ENCODE data around the gene DIS3L2.
"Not testable (repeated sequence)": the region's sequence is repeated elsewhere in the genome, so short reads cannot be mapped to it uniquely, and the experiment has no call there.

The DIS3L2 gene

DNA sequence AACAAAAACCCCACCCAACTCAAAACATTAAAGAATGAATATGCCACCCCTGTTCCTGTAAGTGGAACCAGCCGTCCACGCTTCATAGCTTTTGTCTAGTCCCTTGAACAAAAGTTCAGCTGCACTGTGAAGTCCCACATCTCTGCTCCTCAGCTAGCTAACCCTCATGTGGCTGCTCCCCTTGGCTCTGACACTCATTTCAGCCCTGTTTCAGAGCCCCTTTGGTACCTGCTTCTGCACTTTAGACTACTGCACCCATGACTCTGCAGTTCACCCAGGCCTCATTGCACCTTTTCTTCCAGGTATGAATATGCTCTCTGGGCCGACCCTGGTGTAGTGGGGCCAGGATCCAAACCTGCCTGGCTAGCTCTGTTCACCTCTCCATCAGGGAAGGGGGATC lies 155.3 kb downstream of the DIS3L2 start:
- no peak for DNase-seq (ENCODE audit: low read depth)

DNA sequence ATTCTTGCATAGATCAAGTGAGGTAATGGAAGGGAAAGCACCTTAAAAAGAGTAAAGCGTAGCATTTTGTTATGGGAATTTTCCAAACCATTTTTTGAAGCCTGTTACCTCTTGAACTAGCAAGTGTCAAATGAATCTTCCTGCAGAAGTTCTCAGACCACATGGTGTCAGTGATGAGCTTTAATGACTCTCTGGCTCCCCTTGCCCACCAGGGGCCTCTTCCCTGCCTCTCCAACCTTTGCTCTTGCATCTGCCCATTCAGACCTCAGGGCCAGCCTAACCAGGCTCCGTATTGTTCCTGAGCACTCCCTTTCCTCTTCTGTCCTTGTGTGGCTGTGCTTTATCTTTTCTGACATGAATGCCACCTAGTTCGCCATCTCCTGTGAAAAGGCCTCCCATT lies 155.9 kb downstream of the DIS3L2 start:
- DNase-seq (ENCODE audit: low read depth) = no peak

DNA sequence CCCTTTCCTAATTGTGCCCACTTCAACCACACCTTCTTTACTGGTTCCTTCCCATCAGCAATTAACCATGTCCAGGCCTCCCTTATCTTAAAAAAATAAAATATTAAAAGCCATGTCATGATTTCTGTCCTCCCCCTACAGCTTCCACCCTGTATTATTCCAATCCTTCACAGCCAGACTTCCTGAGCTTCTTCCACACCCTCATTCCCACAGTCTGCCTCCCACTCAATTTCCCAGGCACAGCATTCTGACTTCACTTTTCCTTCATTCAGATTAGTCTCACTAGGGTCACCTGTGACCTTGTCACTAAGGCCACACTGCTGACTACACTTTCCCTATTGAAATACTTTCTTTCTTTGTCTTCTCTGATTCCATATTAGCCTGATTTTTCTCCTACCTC lies 159.4 kb downstream of the DIS3L2 start:
- no peak for DNase-seq (ENCODE audit: low read depth)

DNA sequence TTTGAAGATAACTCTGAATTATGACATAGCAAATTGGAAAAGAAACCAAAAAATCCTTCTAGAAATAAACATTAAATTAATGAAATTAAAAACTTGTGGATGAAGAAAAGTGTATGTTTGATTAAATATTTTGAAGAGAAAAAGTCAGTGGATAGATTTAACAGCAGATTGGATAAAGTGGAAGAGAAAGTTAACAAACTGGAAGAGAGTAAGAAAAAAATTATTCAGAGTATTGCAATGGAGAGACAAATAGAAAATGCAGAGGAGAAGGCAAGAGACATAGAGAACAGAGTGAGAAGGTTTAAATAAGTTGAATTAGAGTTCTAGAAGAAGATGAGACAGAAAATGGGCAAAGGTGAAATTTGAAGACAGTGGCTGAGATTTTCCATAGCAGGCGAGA lies 162.8 kb downstream of the DIS3L2 start:
- no peak for DNase-seq (ENCODE audit: low read depth)

DNA sequence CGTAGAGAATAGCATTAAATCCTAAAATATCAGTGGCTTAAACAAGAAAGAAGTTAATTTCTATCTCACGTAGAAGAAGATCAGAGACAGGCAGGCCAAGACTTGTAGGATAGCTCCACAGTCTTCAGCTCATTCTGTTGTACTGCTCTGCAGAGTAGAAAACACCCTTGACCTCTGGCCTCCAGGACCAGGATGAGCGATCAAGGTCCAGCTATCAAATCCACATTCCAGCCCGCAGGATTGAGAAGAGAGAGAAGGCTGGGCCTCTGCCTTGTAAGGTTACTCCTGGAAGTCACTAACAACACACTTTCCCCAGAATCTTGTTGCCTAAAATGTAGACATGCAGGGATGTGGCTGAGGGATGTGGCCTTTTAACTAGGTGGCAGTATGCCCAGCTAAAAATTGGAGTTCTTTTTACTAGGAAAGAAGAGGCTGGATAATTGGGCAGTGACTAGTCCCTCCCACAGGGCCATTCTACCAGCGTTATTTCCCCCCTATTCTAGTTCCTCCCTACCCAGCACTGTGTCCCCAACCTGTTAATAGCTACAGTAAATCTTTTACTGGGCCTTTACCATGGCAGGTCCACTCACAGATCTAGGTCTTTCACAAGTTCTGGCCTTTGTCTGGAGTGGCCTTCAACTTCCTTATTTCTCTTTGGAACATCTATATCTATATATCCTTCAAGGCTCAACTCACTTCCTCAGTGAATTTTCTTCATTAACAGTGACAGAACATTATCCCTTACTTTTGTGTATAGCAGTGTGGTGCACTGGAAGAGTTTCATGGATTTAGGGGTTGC lies 165.0 kb downstream of the DIS3L2 start:
- DNase-seq (ENCODE audit: low read depth) = no peak

DNA sequence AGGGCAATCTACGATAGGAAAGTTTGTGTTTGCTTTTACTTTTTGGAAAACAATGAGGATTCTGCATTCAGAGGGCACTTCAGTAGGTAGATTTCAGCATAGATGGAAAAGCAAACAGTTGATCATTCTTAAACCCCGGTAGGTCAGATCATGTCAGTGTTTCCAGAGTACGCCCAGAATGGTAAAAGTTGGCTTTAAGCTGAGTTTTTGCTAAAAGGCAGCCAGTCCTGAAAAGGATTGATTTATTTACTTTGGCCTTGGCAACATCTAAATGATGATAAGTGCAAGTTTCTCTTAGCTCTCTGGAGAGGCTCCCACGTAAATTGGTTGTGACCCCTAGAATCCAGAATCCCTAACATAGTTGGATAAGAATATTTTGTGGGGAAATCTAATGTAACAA lies 168.0 kb downstream of the DIS3L2 start:
- DNase-seq (ENCODE audit: low read depth) = no peak

DNA sequence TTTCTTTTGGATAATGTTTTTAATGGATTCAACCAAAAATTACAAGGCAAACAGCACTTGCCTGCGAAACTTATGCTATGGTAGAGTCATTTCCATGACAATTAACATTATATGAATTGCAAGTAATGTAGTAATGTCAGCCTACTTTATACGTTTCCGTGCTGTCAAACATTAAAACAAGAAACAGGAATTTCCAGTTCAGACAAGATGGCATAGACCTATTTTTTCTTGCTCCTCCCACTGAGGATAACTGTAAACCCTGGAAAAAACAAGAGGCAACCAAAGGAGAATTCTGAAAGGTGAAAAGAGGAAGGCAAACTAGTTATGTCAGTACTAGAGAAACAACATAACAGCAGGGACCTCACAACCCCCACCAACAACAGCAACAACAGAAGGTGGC lies 170.7 kb downstream of the DIS3L2 start:
- no peak for DNase-seq (ENCODE audit: low read depth)

DNA sequence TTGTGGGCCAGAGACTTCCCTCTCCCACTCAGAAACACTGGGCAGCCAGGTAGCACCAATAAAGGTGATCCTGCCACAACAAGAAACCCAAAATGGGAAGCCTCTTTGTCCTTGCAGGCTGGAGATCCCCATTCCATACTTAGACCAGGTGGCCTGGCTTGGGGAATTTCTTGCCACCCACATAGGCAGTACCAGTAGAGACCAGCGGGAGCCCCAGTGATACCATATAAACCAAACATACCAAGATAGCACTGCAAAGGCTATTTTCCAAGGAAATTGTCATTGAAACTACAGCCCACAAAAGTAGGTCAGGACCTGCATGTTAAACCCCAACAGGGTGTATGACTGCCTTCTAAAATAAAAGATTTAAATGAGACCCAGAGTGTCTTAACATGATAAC lies 171.6 kb downstream of the DIS3L2 start:
- no peak for DNase-seq (ENCODE audit: low read depth)

DNA sequence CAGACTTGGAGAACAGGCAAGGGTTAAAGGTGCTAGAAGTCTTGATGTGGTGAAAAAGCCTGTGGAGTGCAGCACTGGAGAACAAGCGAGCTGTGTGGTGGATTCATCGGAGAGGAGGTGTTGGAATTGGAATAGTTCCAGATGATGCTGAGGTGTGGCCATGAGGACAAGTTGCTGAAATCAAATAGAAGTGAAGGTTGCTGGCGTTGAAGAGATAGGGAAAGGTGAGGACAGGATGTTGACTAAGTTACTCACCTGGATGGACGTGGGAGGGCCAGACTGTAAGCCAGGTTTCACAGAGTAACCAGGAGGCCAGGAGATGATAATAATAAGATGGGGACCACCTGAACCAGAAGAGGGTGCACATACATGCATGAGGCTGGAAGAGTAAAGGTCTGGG lies 173.4 kb downstream of the DIS3L2 start:
- no peak for DNase-seq (ENCODE audit: low read depth)

DNA sequence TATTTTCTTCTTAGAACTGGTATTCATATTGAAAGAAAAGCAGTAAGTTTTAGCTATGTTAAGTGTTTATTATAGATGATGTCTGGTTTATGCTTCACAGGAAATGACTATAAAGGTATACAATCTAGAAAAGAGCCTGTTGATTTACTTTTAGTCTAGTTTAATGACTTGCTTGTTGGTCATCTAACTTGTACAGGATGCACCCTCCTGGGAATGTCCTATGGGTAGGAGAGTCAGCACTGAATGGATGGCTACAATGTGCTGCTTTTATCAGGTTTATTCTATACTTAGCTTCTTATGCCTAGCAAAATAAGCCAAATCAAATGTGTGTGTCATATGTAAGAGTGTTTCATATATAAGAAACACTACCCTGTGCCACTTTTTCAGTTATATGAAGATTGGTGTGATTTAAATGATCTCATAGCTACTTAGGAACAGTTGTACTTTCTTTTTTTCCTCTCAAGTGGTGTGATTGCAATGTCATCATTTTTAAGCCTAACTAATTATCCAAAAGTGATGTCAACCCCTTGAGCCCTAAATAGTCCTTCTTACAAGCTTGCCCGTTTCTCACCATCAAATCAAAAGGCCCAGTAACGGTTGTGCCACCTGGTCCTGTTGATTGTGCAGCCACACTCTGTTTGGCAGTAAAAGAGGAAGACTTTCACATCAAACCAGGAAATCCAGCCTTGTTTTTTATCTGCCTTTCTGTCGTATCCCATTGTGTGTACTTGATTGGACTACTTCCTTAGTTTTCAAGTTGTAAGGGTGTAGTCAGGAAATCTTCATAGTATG lies 176.0 kb downstream of the DIS3L2 start:
- DNase-seq (ENCODE audit: low read depth) = no peak

DNA sequence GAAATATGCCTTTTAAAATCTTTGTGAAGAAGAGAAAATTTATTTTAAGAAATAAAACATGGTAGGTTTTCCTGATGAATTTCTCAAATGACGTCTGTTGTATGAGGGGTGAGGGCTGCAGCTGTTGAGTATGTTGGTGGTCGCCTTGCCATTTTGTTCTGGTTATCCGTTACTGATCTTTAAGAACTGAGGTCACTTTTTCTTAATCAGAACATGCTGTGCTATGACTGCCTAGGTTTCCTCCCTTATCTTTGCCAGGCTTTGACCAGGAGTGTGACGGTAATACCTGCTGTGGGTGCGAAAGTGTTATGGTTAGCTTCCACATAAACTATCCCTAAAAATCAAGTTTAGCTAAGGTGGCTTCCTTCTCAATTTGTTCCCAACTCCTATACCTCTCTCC lies 176.9 kb downstream of the DIS3L2 start:
- DNase-seq (ENCODE audit: low read depth) = no peak

DNA sequence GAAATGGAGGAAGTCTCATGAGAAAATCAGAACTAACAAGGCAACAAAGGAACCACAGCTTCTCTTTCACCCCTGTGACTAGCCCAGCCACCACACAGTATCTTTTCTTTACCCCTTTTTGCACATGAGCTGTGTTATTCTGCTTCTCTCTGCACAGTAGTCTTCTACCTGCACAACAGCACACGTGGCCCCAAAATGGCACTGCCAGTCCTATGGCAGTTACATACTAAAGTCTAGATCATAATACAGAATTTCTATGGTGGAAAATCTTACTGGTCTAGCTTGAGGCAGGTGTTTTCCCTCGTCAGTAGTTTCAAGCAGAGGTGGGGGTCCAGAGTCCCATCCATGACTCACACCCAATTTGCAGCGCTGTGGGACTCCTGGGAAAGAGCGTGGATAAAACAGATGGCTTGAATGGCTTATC lies 177.7 kb downstream of the DIS3L2 start:
- DNase-seq (ENCODE audit: low read depth) = no peak

DNA sequence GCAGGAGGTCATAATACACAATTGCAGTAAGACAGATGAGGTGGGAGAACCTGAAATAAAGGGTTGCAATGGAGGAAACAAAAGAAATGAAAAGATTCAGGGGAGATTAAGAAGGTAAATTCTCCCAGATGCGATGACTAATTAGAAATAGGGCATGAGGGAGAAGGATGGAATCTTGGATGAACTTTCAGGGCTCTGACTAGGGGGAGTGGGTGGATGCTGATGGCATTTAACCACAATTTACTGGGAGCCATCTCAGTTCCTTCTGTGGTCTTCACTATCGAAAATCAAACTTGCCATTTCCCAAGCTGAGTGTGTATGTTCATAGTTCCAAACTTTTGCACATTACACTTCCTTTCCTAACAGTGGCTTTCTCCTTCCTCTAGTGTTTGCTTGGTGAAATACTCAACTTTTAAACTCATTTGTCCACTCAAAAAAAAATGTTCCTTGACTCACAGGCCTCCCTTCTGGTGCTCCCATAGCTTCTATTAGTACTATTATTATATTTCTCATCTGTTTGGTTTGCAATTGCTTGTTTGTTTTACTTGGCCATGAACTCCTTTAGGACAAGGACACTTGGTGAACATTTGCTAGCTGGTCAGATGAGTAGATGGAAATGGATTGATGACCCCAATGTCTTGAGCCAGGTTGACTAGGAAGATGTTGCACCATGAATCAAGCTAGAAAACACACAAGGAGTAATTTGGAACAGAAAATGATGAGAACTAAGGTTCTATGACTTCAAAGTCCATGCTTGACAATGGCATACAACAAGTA lies 178.5 kb downstream of the DIS3L2 start:
- no peak for DNase-seq (ENCODE audit: low read depth)

DNA sequence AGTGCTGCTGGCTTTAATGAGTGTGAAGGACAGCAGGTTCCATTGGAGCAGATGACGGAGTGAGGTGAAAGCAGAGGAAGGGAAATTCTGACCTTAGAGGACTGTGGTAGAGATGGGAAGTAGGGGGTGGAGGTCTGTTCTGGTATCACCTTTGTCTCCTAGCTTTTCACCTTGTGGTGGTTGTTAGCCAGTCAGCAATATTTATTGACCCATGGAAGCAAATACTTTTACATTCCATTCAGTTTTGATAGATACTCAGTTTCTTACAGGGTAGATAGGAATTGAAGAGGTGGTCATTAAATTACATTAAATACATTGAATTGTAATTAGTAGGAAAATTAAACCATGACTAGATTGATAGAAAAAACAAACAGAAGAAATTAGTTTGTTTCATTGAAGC lies 180.1 kb downstream of the DIS3L2 start:
- DNase-seq (ENCODE audit: low read depth) = no peak

DNA sequence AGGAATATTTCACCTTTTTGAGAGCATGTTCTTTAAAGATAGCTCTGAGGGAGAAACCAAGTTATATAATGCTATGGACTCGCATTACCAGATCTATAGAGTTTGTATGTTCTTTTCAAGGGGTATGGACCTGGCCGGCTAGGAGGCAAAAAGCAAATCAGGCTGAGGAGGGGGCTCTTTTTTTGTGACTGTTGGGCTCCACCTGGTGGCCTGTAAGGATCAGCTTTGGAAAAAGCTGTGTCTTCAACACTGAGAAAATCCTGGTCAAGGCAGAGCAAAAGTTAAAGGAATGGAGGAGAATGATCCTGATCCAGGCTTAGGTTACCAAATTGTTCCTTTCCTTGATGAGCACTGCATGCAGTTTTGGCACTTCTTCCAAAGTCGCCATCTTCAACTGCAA lies 180.5 kb downstream of the DIS3L2 start:
- no peak for DNase-seq (ENCODE audit: low read depth)

DNA sequence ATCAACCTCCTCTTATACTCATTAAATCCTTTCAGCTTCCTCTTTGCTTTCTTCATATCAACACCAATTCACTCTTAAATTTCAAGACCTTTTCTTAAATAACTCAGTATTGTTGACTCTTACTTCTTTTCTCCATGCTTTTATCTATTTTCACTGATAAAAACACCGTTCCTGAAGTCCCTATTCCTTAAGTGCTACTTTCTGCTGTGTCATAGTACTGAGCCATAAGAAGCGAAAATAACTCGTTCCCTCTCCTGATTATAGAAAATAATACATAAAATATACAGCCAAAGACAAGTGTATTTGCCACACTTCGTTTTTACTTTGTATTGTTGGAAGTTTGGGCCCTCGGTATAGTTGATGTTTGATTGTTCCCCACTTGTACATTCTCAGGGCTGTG lies 181.0 kb downstream of the DIS3L2 start:
- DNase-seq (ENCODE audit: low read depth) = no peak

DNA sequence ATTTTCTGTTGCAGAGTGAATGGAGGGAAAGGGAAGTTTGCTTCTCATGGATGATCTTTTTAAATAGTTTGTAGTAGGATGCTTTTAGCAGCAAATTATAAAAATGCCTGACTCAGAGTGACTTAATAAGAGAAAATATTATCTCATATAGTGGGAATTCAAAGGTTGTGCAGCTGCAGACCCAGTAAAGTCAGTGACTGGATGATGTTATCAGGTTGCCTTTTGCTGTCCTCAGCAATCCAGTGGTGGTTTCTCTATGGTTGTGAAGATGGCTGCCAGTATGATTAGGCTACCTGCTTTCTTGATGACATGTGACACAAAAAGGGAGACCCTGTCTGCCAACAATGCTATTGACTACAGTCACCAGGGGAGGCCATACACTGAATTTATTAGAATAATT lies 184.8 kb downstream of the DIS3L2 start:
- DNase-seq (ENCODE audit: low read depth) = no peak

DNA sequence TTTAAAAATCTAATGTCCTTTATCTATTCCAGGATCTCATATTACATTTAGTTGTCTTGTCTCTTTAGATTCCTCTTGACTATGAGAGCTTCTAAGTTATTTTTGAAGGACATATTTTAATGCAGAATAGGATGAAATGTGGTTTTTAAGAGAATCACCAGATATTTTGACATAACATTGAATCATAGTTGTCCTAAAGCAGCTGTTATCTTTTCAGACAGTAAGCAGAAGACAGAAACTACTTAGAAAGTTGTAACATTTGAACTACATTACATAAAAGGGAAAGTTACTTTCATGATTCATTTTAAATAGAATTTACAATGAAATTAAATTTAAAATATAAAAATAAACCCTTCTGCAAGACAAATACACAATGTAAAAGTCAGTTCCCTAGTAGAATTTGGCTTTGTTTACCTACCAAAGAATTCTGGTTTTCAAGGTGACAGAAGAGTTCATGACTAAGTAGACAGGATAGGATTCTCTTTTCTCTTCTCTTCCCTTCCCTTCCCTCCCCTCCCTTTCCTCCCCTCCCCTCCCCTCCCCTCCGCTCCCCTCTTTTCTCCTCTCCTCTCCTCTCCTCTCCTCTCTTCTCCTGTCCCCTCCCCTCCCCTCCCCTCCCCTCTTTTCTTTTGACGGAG lies 186.0 kb downstream of the DIS3L2 start:
- no peak for DNase-seq (ENCODE audit: low read depth)

DNA sequence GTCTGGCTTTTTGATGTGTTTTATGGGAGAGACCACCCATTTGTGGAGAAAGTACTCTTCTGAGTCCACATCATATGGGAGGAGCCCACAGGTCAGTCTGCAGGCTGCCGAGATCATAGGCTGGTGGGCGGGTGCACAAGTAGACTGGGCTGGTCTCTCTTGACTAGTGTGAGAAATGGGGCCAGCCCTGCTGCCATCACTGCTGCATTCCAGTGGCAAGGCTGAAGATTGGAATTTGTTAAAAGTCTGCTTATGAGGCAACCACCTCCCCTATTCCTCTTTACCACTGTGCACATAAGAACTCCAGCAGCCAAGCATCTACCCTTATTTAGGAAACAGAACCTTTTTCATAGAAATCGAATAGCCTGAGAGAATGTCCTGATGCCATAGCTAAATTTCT lies 200.7 kb downstream of the DIS3L2 start:
- DNase-seq (ENCODE audit: low read depth) = no peak

DNA sequence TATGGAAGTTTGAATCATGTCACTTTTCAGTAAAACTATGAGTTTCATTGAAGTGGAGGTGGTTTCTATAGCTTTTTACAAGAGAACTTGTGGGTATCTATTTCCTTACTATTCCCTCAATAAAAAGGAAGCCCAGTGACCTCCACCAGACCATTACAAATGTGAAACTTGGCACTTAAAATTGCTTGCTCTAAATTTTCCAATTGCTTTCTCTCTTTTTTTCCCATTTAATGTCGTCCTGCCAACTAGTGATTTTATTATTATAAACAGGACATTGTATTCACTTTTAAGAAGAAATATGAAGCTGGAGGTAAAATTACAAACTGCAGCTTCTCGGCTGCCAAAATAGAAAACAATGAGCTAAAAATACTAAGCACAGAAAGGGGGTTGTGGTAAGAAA lies 208.9 kb downstream of the DIS3L2 start:
- DNase-seq (ENCODE audit: low read depth) = no peak

DNA sequence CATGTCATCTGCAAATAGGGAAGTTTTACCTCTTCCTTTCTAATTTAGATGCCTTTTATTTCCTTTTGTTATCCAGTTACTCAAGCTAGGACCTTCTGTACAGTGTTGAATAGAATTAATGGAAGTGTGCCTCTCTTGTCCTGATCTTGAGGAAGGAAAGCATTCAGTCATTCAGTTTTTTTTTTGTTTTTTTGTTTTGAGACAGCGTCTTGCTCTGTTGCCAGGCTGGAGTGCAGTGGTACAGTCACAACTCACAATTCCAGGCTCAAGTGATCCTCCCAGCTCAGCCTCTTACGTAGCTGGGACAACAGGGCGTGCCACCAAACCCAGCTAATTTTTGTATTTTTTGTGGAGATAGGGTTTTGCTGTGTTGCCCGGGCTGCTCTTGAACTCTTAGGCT lies 213.1 kb downstream of the DIS3L2 start:
- DNase-seq (ENCODE audit: low read depth) = no peak

DNA sequence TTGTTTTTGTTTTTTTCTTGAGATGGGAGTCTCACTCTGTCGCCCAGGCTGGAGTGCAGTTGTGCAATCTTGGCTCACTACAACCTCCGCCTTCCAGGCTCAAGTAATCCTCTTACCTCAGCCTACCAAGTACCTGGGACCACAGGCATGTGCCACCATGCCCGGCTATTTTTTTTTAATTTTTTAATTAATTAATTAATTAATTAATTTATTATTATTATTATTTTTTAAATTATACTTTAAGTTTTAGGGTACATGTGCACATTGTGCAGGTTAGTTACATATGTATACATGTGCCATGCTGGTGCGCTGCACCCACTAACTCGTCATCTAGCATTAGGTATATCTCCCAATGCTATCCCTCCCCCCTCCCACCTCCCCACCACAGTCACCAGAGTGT lies 215.1 kb downstream of the DIS3L2 start:
- DNase-seq (ENCODE audit: low read depth) = not testable (repeated sequence)
